ENCODE data around the gene PCSK7.

PCSK7 gene

GRCh38 chr11:117230286-117230961 lies 1.4 kb downstream of the PCSK7 start:
- peak; percentile 45 to 46 for DNase-seq

- DNase-seq = no peak
These were observed 2.0 kb downstream of the PCSK7 start for GRCh38 chr11:117229931-117230285.

DNA sequence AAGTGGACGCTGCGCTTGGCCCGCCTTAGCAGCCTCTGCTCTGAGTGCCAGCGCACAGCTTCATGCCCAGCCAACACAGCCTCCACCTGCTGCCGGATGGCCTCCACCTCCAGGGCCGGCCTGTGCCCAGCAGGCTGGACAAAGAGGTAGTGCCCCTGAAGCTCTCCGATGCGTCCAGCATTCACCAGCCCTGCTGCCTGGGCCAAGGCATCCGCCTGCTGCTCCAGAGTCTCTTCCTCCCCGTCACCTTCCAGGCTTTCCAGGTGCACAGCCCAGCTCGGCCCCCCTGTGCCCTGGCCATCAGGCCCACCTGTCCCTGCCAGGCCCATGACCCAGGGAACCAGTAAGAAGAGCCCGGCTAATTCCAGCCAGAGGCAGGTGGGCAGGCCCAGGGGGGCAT lies 2.5 kb downstream of the PCSK7 start:
- no peak for DNase-seq

DNA sequence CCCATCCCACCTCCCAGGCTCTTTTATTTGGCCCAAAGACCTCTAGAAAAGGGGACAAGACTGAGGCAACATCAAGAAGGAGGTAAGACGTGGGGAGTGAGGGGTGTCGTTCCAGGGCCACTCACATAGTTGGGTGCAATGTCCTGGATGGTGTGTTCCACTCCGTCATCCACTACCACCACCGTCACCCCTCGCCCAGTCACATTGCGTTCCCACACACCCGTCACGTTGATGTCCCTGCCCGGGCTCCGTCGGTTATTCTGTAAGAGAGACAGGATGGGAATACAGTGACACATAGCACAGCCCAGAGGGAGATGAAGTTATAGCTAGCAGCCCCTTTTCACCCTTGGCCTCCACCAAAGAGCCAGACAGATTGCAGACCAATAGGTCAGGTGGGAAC lies 3.8 kb downstream of the PCSK7 start:
- DNase-seq = no peak

- peak in 1 of 2 donors; percentile 19 for DNase-seq
These were observed 5.2 kb downstream of the PCSK7 start for GRCh38 chr11:117226388-117227385.

DNA sequence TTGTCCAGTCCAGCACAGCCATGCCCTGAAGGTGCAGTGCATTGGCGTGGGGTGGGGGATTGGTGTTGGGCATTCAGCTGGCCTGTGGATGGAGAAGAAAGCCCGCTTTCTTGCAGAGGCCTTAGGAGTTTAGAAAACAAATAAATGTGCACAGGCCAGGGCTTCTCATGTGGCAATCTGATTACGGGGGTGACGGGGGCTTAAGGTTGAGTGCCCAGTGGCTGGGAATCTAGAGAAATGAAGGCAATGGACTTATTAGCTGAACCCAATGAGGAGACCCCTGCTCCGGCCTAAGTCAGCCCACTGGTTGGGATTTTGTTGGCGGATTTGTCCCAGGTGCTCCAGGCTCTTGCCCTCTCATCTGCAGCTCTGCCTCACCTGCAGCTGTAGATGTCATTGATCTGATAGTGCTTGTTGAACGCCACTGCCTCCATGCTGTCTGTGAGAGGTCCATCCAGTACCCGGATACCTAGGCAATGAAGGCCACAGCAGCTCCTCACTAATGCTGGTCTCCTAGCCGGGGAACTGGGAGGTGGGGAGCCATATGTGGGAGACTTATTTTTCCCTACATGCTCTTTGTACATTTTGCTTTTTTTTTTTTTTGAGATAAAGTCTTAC lies 6.2 kb downstream of the PCSK7 start:
- DNase-seq = no peak

DNA sequence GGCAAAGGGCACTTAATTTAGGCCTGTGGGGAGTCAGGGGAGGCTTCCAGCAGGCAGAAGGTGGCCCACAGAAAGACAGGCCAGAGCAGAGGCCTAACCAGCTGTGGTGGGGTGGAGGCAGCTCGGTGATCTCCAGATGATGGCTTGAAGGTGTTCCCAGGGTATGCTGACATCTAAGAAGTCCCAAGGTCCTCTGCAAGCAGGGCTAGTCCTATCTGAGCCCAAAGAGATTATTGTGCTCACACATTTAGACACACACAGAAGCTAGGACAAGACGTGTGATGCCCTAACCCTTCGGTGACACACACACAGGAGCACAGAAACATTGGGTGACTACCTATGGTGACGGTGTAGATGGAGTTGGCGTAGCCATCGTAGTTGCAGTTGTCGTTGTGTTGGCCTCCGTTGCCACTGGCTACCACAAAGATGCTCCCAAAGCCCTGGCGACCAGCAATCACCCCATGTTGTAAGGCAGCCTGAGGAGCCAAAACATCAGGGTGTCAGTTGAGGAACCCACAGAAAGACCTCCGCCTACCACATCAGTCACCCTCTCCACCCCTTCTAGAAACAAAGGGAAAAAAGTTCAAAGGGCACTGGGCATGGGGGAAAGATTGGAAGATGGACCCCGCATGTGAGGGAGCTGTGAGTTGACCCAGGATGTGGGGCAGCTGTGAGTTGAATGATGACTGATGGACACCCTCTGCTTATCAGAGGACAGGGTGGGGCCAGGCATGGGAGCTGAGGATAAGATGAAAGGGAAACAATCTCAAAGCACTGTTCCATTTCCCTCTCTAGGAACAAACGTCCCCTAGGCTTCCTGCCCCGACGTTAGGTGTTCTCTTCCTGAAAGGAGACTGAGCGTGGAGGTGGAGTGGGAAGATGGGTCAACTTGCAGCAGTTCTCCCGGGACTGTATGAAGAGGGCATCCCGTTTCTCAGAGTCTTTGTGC lies 7.9 kb downstream of the PCSK7 start:
- no peak for DNase-seq

- no peak for DNase-seq
These were observed 8.7 kb downstream of the PCSK7 start for GRCh38 chr11:117222991-117223740.

GRCh38 chr11:117221775-117222517 lies 9.9 kb downstream of the PCSK7 start:
- DNase-seq = no peak

- no peak for DNase-seq
These were observed 10.7 kb downstream of the PCSK7 start for GRCh38 chr11:117220999-117221774.

DNA sequence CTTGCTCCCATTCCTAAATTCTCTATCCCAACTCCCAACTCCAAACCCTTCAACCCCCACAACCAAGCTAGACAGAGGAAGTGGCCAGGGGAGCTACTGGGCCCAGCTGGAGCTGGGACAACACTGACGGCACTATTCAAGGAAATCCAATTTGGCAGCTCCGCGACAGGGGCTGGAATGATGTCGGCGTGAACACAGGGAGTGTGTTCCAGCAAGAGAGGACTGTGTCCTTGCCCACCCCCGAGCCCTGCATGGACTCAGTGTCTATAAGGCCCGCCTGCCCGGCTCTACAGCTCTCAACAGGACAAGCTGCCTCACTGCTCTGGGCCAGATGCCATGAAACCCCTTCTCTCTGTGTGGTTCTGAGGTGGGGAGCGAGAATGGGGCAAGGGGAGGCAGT lies 11.3 kb downstream of the PCSK7 start:
- DNase-seq = no peak

GRCh38 chr11:117219995-117220394 lies 11.9 kb downstream of the PCSK7 start:
- DNase-seq = no peak

GRCh38 chr11:117219455-117219854 lies 12.4 kb downstream of the PCSK7 start:
- no peak for DNase-seq

- no peak for DNase-seq
These were observed 12.9 kb downstream of the PCSK7 start for GRCh38 chr11:117219001-117219400.

- DNase-seq = no peak
These were observed 13.5 kb downstream of the PCSK7 start for GRCh38 chr11:117218133-117218915.

DNA sequence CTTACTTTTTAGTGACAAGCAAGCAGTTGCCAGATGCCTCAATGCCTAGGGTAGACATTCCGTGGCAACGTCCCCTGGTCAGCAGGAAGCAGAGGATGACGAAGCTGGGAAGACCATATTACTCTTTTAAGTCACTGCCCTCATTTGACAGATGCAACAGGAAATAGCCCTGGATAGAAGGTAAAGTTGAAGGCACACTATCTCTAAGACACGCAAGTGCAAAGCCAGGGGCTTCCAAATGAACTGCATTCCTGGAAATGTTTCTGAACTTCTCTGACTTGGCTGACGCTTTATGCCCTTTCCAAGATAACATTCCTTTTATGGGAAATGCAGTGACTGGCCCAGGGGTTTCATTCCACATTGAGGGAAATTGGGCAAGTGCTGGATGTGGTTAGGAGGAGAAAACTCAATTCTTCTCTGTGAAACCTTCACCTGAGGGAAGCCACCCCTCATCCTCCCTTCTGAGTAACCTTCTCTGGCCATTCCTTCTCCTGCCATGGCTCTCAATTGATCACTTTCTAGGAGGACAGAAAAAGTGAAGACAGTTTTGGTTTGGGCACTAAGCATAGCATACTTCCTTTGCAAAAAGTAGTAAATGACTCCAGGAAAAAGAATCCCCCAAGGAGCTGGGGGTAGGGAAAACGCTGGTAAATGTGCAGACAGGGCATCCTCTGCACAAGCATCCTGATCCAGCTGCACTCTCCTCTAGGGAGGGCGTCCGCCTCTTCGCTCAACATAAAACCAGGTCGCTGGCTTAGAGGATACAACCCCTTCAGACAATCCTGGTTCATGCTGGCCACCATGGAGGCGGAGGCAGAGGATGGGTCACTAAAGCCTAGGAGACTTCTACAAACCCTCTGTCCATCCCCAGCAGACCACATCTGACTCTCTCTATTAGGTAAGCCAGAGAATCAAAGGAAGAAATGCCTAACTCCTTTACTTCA lies 14.5 kb downstream of the PCSK7 start:
- DNase-seq = no peak

- no peak for DNase-seq
These were observed 17.3 kb downstream of the PCSK7 start for GRCh38 chr11:117214404-117215110.

Data from stimulated activated CD4-positive, alpha-beta T cell treated with anti-CD3 and anti-CD28 coated beads, Interleukin-2, amount 100 ng/mL, for 48 hours (primary cell).